DMS 273 treated with DMSO at 0.1 percent for 48 hours (cell line): ENCODE measurements around the gene CDKN2B-AS1.

Experiments used
- DNase-seq: peaks from one replicate; lab custom pipeline; 2025; lab: John Stamatoyannopoulos, UW

CDKN2B-AS1 gene

GRCh38 chr9:21982861-21983560 is 11.6 kb upstream of the CDKN2B-AS1 start:
- DNase-seq, result no peak

- no peak for DNase-seq
These were observed 11.0 kb upstream of the CDKN2B-AS1 start for GRCh38 chr9:21983561-21983935.

GRCh38 chr9:21984101-21984500 is 10.5 kb upstream of the CDKN2B-AS1 start:
- no peak for DNase-seq

GRCh38 chr9:21985964-21986667 is 8.5 kb upstream of the CDKN2B-AS1 start:
- DNase-seq, result no peak

GRCh38 chr9:21988056-21988990 is 6.3 kb upstream of the CDKN2B-AS1 start:
- DNase-seq, result no peak

GRCh38 chr9:21989440-21990189 is 5.0 kb upstream of the CDKN2B-AS1 start:
- no peak for DNase-seq

- DNase-seq, result peak; percentile 29
These were observed 3.3 kb upstream of the CDKN2B-AS1 start for GRCh38 chr9:21991072-21991959.

- DNase-seq, result no peak
These were observed 1.6 kb upstream of the CDKN2B-AS1 start for GRCh38 chr9:21993007-21993406.

- DNase-seq, result no peak
These were observed 567 bp upstream of the CDKN2B-AS1 start, which contains the start of gene CDKN2A for GRCh38 chr9:21993893-21994555. Gene CDKN2A (minus strand): TSS chr9:21994392.

- peak; percentile 70 for DNase-seq
These were observed 545 bp downstream of the CDKN2B-AS1 start for GRCh38 chr9:21995006-21995665.

GRCh38 chr9:21995666-21996398 is 1.2 kb downstream of the CDKN2B-AS1 start:
- no peak for DNase-seq

- peak; percentile 14 for DNase-seq
These were observed 1.8 kb downstream of the CDKN2B-AS1 start for GRCh38 chr9:21996438-21996837.

GRCh38 chr9:21996858-21997257 is 2.3 kb downstream of the CDKN2B-AS1 start:
- DNase-seq, result no peak

GRCh38 chr9:21997480-21997879 is 2.9 kb downstream of the CDKN2B-AS1 start:
- DNase-seq, result no peak

- no peak for DNase-seq
These were observed 3.4 kb downstream of the CDKN2B-AS1 start for GRCh38 chr9:21998026-21998425.

- no peak for DNase-seq
These were observed 7.4 kb downstream of the CDKN2B-AS1 start for GRCh38 chr9:22002038-22002437.

GRCh38 chr9:22005021-22005701 is 10.6 kb downstream of the CDKN2B-AS1 start:
- no peak for DNase-seq
